PC-3 (cell line): Measurements from ENCODE around the gene FAM184A. TPM values are rescaled to one million over a fixed set of nuclear protein-coding genes. Genes with fewer than 3 reads are reported as not detected.

ENCODE experiments used
- ATAC-seq: fragments of 200-7000 bp; cut with Tn5 transposase; 2 replicates; pipeline ENCODE4 v1.9.1; 2020; ENCODE audit warnings: mild to moderate bottlenecking, moderate library complexity
- BruUV-seq: library from RNA; stranded (reverse); fragments of 400-500 nt; replicated peaks from 2 replicates; lab custom pipeline; 2021; lab: Mats Ljungman, UMichigan
- CTCF ChIA-PET: fragments of 300-600 bp; sonication (Branson Sonifier 250); formaldehyde crosslinking; loops from one replicate; lab custom pipeline; 2022; ENCODE audit warnings: antibody characterized with exemption; lab: Charles Lee
- POLR2A ChIA-PET: fragments of 300-600 bp; sonication (Branson Sonifier 250); formaldehyde crosslinking; loops from one replicate; lab custom pipeline; 2022; ENCODE audit warnings: antibody characterized with exemption; ENCODE audit not compliant: unreplicated experiment; lab: Charles Lee
- DNase-seq: peaks from one replicate; pipeline ENCODE4 v3.0.0-alpha.2; 2015
- H2AFZ ChIP-seq: fragments of 300-600 bp; sonication (generic); 2 replicates; pipeline ENCODE4 v1.6.0; 2016; ENCODE audit warnings: antibody characterized with exemption, low read length
- H3F3A ChIP-seq: fragments of 300-600 bp; sonication (generic); one replicate; pipeline ENCODE4 v1.6.0; 2017; ENCODE audit warnings: antibody characterized with exemption, low read length, control low read depth, mild to moderate bottlenecking; ENCODE audit not compliant: unreplicated experiment
- H3K27ac ChIP-seq: fragments of 300-600 bp; sonication (generic); 2 replicates; pipeline ENCODE4 v1.5.1; 2016; ENCODE audit warnings: mild to moderate bottlenecking, low read length
- H3K27me3 ChIP-seq: fragments of 300-600 bp; sonication (generic); 2 replicates; pipeline ENCODE4 v1.6.1; 2016; ENCODE audit warnings: low read length, mixed read lengths
- H3K36me3 ChIP-seq: fragments of 300-600 bp; sonication (generic); 2 replicates; pipeline ENCODE4 v1.6.1; 2016; ENCODE audit warnings: low read depth, mixed run types, low read length, mixed read lengths
- H3K4me1 ChIP-seq: fragments of 300-600 bp; sonication (generic); 2 replicates; pipeline ENCODE4 v1.5.1; 2016; ENCODE audit warnings: low read length; ENCODE audit not compliant: insufficient read depth
- H3K4me2 ChIP-seq: fragments of 300-600 bp; sonication (generic); 2 replicates; pipeline ENCODE4 v1.6.0; 2016; ENCODE audit warnings: low read length
- H3K4me3 ChIP-seq: fragments of 300-600 bp; sonication (generic); 2 replicates; pipeline ENCODE4 v1.5.1; 2016; ENCODE audit warnings: mild to moderate bottlenecking, low read length, mixed read lengths
- H3K79me2 ChIP-seq: fragments of 300-600 bp; sonication (generic); 2 replicates; pipeline ENCODE4 v1.6.1; 2017; ENCODE audit warnings: low read length, mixed read lengths
- H3K9ac ChIP-seq: fragments of 300-600 bp; sonication (generic); 2 replicates; pipeline ENCODE4 v1.6.0; 2016; ENCODE audit warnings: mild to moderate bottlenecking, low read length
- H3K9me2 ChIP-seq: fragments of 300-600 bp; sonication (generic); replicated peaks from 2 replicates; pipeline ENCODE4 v1.6.1; 2016; ENCODE audit warnings: mixed run types, low read length, mixed read lengths
- H3K9me3 ChIP-seq: fragments of 300-600 bp; sonication (generic); 2 replicates; pipeline ENCODE4 v1.6.1; 2016; ENCODE audit warnings: low read length, mixed read lengths
- H4K20me1 ChIP-seq: fragments of 300-600 bp; sonication (generic); 2 replicates; pipeline ENCODE4 v1.6.1; 2016; ENCODE audit warnings: low read length, mixed read lengths
- CTCF ChIP-seq: fragments of 300-600 bp; sonication (generic); conservative IDR thresholded peaks from 2 replicates; pipeline ENCODE4 v1.5.1; 2017; ENCODE audit warnings: antibody characterized with exemption, low read depth, mild to moderate bottlenecking, low read length
- EZH2 ChIP-seq: fragments of 300-600 bp; sonication (generic); IDR thresholded peaks from one replicate; pipeline ENCODE4 v1.6.1; 2017; ENCODE audit warnings: antibody characterized with exemption, mild to moderate bottlenecking, low read length; ENCODE audit not compliant: unreplicated experiment
- EZH2phosphoT487 ChIP-seq: fragments of 300-600 bp; sonication (generic); IDR thresholded peaks from 2 replicates; pipeline ENCODE4 v1.6.1; 2018; ENCODE audit warnings: mild to moderate bottlenecking, antibody characterized with exemption, low read length, borderline replicate concordance
- intact Hi-C: fragments of 100-400 bp; cut with micrococcal nuclease; formaldehyde crosslinking; loops from 2 replicates; pipeline ENCODE4 v1.9.0; 2023
- total RNA-seq: library from RNA; depleted of rRNA; stranded (reverse); fragments of >200 nt; gene quantifications from 2 replicates; pipeline ENCODE4 v1.2.3, GENCODE V29; 2014

Gene FAM184A
- total RNA-seq, 1 experiment from 2014 or later, result 4.4 TPM

DNA sequence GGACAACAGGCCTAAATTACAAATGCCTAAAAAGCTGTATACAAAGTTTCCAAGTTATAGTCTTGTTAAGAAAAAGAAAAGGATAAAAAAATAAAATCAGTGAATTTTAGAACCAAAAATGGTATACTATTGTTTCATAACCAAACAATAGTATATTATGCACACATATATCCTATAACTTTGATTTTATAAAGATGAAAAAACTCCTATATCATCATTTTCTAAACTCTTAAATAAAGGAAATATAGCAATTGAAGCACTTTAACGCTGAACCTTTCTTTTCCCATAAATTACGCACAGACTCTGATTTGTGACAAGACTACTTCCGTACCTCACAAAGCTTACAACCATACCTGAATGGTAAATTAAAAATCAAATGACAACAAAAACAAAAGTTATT lies 107.6 kb downstream of the FAM184A start:
- H3K27me3 ChIP-seq, result no peaks in the 10 kb centered on the region
- DNase-seq (no peak), ATAC-seq (no peak)
- H3K9me2 ChIP-seq, result no peaks in the 10 kb centered on the region
- H3K79me2 ChIP-seq, result no peaks in the 10 kb centered on the region
- no TSS peak for BruUV-seq
- H3K27ac ChIP-seq, result no peak overlapping the region
- no peaks in the 10 kb centered on the region for H3K36me3 ChIP-seq
- CTCF ChIA-PET, result no interaction called here
- H3K9ac ChIP-seq, result no peak overlapping the region
- H4K20me1 ChIP-seq, result no peaks in the 10 kb centered on the region
- no peaks in the 10 kb centered on the region for H3F3A ChIP-seq
- H3K4me1 ChIP-seq, result no peaks in the 10 kb centered on the region
- H3K4me2 ChIP-seq, result no peak overlapping the region
- H3K4me3 ChIP-seq, result no peak overlapping the region
- H3K9me3 ChIP-seq, result no peaks in the 10 kb centered on the region
- intact Hi-C loops, result no loop called here
- TF ChIP-seq EZH2 (no peak), EZH2phosphoT487 (no peak), CTCF (no peak)
- no peak overlapping the region for H2AFZ ChIP-seq
- POLR2A ChIA-PET, result no interaction called here

GRCh38 chr6:118968416-118968815 lies 110.0 kb downstream of the FAM184A start:
- peak; percentile 37 for DNase-seq
- no TSS peak for BruUV-seq
- TF ChIP-seq EZH2 (no peak), CTCF (peak; percentile 46; the same call in 1 of the 2 replicates)

GRCh38 chr6:118967239-118967638 lies 111.2 kb downstream of the FAM184A start:
- DNase-seq, result no peak
- Histone ChIP-seq H3K9ac (no peak overlapping the region), H3F3A (no peaks in the 10 kb centered on the region), H2AFZ (no peak overlapping the region), H3K27me3 (no peaks in the 10 kb centered on the region), H3K4me3 (no peak overlapping the region), H3K9me3 (no peaks in the 10 kb centered on the region), H3K27ac (no peak overlapping the region), H3K9me2 (no peaks in the 10 kb centered on the region), H3K36me3 (no peaks in the 10 kb centered on the region), H4K20me1 (no peaks in the 10 kb centered on the region), H3K4me2 (no peak overlapping the region), H3K79me2 (no peaks in the 10 kb centered on the region), H3K4me1 (no peaks in the 10 kb centered on the region)
- intact Hi-C loops, result loop anchor here (10.0 kb wide), 1 partner anchor 378 kb away; the partner anchor contains the start of gene MAN1A1
- TF ChIP-seq CTCF, result no peak
- no peak for TF ChIP-seq EZH2
- TF ChIP-seq EZH2phosphoT487, result no peak
- ChIA-PET CTCF (no interaction called here), POLR2A (no interaction called here)
- ATAC-seq, result no peak
- BruUV-seq, result no TSS peak

More at GRCh38 chr6:118968416-118968815, 110.0 kb downstream of the FAM184A start:
- H3K79me2 ChIP-seq, result no peaks in the 10 kb centered on the region
- H3K4me3 ChIP-seq, result no peak overlapping the region
- H2AFZ ChIP-seq, result no peak overlapping the region
- POLR2A ChIA-PET, result interaction anchor here (0.6 kb wide), 1 partner anchor 317 kb away, joined by 12 read pairs; no protein-coding TSS in a partner anchor
- H3K36me3 ChIP-seq, result no peaks in the 10 kb centered on the region
- no peaks in the 10 kb centered on the region for H4K20me1 ChIP-seq
- no peaks in the 10 kb centered on the region for H3K4me1 ChIP-seq
- H3K27me3 ChIP-seq, result no peaks in the 10 kb centered on the region
- no peak overlapping the region for H3K27ac ChIP-seq
- H3K4me2 ChIP-seq, result no peak overlapping the region
- H3F3A ChIP-seq, result no peaks in the 10 kb centered on the region
- H3K9ac ChIP-seq, result no peak overlapping the region
- peak; percentile 54; the same call in 1 of the 2 replicates for ATAC-seq
- CTCF ChIA-PET, result interaction anchor here (0.6 to 1.6 kb wide), 2 partner anchors 142 to 750 kb away, joined by 3 to 16 read pairs; no protein-coding TSS in a partner anchor
- H3K9me3 ChIP-seq, result no peaks in the 10 kb centered on the region
- intact Hi-C loops, result loop anchor here (1.0 to 10.0 kb wide), 2 partner anchors 142 to 376 kb away; partner anchors contain the start of gene MAN1A1
- H3K9me2 ChIP-seq, result no peaks in the 10 kb centered on the region
